Putamen (tissue), 1 donor: ENCODE data around the gene TUBGCP3.

Experiments
- DNase-seq: peaks from one replicate; pipeline ENCODE4 v3.0.0-alpha.2; 2016; ENCODE audit warnings: low spot score

The TUBGCP3 gene

GRCh38 chr13:112453207-112453829 lies 134.6 kb downstream of the TUBGCP3 start:
- no peak for DNase-seq

GRCh38 chr13:112452380-112453206 lies 135.4 kb downstream of the TUBGCP3 start:
- no peak for DNase-seq

- no peak for DNase-seq
Measured at GRCh38 chr13:112451512-112452379, 136.2 kb downstream of the TUBGCP3 start.

GRCh38 chr13:112450904-112451240 lies 137.1 kb downstream of the TUBGCP3 start:
- DNase-seq: no peak

GRCh38 chr13:112450118-112450903 lies 137.6 kb downstream of the TUBGCP3 start:
- no peak for DNase-seq

DNA sequence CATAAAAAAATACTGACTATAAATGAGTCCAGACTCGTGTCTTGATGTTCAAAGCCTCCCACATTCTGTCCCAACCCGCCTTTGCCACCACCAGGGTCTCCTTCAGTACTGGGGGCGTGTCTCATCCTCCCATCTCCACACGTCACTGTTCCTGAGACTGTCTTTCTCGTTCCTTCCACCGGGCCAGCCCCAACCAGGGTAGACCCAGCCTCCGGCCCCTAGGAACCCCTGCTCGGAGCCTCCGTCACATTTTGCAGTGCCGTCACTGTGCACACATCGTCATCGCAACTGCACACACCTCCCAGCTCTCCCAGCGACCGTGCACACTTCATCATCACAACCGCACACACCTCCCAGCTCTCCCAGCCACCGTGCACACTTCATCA lies 138.4 kb downstream of the TUBGCP3 start:
- DNase-seq: no peak

DNA sequence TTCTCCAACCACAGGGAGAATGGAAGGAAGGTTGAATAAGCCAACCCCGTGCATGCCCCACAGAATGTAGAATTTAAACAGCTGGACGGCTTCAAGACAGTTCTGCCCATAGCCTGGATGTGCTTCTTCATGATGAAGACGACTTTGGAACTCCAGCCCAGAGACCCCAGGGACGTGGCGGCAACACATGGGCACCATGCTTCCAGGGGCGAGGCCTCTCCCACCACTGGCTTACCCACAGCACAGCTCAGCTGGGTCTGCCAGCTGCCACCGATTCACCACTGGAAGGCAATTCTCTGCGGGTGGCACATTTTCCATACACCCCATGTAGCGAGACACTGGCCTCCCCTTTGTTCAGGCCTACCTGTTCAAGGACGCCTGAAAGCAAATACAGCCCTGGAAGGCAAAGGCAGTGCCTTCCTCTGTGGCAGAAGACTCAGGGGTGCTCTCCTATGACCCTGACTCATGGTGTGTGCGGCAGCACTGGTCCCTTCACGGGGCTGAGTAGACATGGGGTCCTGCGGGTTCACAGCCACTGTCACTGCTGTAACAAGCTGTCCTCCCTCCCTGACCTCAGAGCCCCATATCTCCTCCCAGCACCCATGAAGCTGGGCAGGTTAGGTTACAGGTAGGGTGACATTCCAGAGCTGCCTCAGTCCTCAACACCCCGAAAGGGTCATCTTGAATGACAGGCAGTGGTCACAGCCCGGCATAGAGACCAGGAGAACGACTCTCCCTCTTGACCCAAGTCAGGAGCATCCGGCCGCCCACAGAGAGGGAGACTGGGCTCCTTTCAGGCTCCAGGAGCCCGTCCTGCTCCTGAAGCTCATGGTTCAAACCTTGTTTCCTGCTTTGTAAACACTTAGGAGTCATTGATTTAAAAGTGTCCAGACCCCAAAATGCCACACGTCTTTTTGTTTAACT lies 139.1 kb downstream of the TUBGCP3 start:
- no peak for DNase-seq

GRCh38 chr13:112447761-112448603 lies 140.0 kb downstream of the TUBGCP3 start:
- no peak for DNase-seq

DNA sequence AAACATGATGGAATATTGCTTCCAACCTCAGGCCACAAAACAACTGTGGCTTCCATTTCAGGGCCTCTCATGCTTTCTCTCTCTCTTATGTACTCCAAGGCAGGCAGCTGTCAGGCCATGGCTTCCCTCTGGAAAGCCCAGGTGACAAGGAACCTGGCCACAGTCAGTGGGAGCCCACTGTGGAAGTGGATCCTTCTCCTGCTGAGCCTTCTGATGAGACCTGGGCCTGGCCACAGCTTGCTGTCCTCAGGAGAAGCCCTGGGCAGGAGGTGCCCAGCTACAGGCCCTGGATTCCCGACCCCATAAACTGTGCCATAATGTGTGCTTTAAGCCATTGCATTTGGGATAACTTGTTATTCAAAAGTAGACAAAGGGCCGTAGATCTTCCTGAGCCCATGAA lies 140.6 kb downstream of the TUBGCP3 start:
- no peak for DNase-seq

- DNase-seq: no peak
Measured at GRCh38 chr13:112446867-112447266, 141.1 kb downstream of the TUBGCP3 start.

DNA sequence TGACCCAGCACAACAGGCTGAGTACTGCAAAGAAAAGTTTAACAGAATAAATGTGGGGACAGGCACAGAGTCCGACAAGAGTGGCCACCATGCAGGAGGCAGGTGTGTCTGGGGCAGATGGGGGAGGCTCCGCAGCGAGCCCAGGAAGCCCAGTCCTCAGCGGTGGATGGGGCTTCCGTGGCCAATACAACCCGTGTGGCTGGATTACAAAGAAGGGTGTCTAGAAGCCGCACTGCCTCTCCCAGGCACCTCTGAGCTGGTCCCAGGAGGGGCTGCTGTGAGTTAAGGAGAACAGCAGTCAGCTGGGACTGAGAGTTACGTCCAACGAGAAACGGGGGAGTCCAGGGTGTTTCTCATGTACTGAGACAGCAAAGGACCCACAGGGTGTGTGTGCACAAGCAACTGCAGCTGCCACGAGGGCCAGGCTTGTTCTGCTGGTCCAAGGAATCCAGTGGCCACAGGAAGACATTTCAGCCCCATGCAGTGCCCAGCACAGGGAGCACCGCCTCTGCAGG lies 141.5 kb downstream of the TUBGCP3 start:
- no peak for DNase-seq

DNA sequence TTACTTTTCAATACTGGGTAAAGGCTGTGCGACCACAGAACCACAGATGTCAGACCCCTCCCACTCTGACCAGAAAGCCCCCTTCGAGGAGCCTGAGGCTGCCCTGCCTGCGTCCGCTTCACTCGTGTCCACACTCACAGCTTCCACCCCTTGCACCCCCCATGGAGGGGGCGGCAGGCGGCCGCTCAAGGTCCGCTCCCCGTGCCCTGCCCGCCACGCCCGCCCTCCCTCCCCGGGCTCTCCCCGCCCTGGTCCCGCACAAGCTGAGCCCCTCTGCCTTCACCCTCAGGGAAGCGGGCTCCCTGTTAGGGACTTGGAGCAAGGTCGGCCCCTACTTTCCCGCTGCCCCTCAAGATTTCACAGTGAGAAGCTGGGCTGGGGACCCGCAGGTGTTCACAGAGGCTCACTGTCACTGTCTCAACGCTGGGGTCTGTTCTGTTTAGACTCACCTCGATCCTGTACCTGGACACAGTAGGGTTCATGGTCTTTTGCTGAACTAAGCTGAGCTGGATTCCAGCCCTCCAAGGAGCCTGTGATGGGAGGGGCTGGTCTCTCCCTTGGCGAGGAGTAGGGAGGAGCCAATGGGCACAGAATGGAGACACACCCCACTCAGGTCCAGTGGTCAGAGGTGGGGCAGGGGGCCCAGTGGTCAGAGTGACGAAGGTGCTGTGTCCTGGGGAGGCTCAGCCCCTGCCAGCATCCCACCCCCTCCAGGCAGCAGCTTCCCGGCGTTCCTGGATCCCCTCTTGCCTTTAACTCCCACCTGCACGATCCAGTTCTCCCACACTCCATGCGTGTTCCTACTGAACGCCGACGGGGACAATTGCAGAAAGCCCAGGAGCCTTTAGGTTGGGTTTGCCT lies 142.3 kb downstream of the TUBGCP3 start:
- DNase-seq: no peak

DNA sequence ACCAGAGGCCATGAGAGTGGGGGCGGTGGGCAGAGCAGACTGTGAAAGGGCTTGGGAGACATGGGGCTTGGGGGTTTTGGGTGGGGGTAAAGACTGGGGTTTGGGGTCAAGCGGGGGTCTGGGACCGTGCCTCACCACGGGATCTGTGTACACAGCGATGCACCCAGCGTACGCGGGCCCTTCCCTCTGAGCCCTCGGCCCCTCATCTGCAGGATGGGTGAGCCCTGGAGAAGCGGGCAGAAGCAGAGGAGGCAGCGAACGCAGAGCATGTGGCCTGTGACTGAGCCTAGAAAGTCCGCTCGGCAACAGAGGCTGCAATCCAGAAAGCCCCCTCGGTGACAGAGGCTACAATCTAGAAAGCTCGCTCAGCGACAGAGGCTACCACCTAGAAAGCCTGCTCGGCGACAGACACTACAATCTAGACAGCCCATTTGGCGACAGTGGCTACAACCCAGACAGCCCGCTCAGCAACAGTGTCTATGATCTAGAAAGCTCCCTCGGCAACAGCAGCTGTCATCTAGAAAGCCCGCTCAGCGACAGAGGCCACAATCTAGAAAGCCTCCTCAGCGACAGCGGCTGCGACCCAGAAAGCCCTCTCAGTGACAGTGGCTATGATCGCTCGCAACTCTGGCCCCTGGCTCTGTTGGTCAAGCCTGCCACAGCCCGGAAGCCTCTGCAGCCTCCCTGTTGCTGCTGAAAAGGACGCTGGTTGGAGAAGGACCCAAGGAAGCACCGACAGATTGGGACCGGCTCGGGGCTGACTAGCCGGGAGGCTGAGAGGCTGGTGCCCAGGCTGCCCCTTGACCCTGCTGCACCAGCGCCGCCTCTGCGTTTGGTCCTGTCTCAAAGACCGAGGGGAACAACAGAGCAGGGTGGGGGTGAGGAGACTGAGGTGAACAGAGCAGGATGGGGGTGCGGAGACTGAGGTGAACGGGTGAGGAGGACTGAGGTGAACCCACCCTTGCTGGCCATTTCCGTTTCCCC lies 143.2 kb downstream of the TUBGCP3 start:
- no peak for DNase-seq

DNA sequence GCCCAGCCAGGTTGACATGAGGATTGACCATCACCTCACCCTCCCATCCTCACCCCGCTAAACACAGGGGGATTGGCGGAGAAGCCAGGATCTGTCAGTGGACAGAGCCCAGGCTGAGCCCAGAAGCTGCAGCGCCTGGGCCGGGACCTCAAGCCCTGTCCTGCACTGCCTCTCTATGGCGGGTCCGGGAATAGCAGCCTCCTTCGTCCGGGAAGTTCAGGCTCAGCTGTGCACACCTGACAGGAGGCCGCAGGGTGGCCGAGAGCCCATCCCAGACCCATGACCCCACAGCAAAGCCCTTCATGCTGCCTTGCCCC lies 144.0 kb downstream of the TUBGCP3 start:
- DNase-seq: peak; percentile 38

GRCh38 chr13:112443191-112443994 lies 144.6 kb downstream of the TUBGCP3 start:
- DNase-seq: no peak

- DNase-seq: no peak
Measured at GRCh38 chr13:112442483-112443090, 145.4 kb downstream of the TUBGCP3 start.
